GM19455 (cell line): Measurements from ENCODE around the gene PDZD2.
"Not testable (repeated sequence)": the region's sequence is repeated elsewhere in the genome, so short reads cannot be mapped to it uniquely, and the experiment has no call there.

ENCODE experiments used
- ATAC-seq: cut with Tn5 transposase; IDR thresholded peaks from one replicate; pipeline ENCODE4 v1.9.1; 2021; ENCODE audit not compliant: unreplicated experiment

PDZD2 gene

GRCh38 chr5:32027717-32028458 is 389.0 kb downstream of the PDZD2 start:
- ATAC-seq, result no peak

DNA sequence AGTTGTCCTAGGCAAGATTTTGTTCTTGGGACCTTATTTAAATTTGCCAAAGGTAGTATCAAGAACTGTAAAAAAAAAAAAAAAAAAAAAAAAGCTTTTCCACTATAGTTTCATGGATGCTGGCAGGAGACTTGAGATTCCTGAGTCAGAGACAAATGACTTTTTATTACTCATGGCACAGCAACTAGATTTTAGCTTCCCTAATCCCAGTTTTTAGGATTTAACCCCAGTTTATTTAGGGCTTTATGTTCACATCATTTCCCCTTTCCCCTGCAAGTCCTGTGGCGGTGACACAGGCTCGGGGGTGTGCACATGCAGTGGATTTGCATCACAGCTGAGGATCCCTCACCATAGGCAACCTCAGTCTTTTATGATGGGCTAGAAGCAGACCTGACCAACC is 390.3 kb downstream of the PDZD2 start:
- no peak for ATAC-seq

DNA sequence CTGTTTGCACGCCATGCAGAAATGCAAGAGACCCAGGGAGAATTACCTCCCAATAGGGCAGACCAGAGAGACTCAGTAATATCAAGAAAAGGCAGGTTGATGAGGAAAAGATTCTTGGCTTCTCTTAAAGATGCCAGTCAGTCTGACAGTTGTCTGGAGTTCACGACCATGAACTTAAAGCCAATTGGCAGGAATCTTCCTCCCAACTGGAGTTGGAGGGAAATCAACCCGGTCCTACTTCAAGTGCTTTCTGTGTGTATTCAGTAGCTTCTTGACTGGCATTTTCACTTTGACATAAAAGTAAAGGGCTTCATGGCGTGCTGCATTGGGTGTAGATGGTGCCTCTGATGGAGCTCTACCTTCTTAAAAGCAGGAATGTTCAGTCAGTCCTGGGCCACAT is 390.9 kb downstream of the PDZD2 start:
- ATAC-seq, result no peak

- ATAC-seq, result no peak
Observed at GRCh38 chr5:32030222-32030621, 391.3 kb downstream of the PDZD2 start.

DNA sequence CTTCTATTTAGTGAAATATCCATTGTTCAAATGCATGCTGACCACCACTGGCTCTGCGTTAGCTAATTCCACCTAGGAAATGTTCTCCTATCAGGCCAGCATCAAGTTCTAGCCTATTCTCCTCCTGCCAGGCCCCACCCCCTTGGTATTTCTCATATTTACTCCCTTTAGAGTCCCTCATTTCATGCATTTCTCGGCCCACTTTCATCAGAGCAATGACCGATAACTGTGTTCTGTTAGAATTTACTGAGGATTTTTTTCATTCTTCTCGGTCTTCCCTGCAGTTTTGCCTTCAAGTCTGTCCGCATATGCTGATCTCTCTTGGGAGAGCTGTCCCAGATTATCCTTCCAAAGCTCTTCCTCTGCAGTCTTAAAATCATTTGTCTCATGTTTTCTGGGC is 391.8 kb downstream of the PDZD2 start:
- no peak for ATAC-seq

GRCh38 chr5:32031089-32031488 is 392.2 kb downstream of the PDZD2 start:
- ATAC-seq, result no peak

GRCh38 chr5:32038523-32038922 is 399.6 kb downstream of the PDZD2 start:
- ATAC-seq, result no peak

- ATAC-seq, result not testable (repeated sequence)
Observed at GRCh38 chr5:32039133-32039532, 400.2 kb downstream of the PDZD2 start.

DNA sequence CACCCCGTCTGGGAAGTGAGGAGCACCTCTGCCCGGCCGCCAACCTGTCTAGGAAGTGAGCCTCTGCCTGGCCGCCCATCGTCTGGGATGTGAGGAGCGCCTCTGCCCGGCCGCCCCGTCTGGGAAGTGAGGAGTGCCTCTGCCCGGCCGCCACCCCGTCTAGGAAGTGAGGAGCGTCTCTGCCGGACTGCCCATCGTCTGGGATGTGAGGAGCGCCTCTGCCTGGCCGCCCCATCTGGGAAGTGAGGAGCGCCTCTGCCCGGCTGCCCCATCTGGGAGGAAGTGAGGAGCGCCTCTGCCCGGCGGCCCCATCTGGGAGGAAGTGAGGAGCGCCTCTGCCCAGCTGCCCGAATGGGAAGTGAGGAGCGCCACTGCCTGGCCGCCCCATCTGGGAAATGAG is 400.7 kb downstream of the PDZD2 start:
- not testable (repeated sequence) for ATAC-seq

GRCh38 chr5:32040181-32040695 is 401.3 kb downstream of the PDZD2 start:
- not testable (repeated sequence) for ATAC-seq

- ATAC-seq, result no peak
Observed at GRCh38 chr5:32042551-32042961, 403.6 kb downstream of the PDZD2 start.

GRCh38 chr5:32043105-32043504 is 404.2 kb downstream of the PDZD2 start:
- no peak for ATAC-seq

GRCh38 chr5:32044434-32044833 is 405.5 kb downstream of the PDZD2 start:
- no peak for ATAC-seq

GRCh38 chr5:32044939-32045338 is 406.0 kb downstream of the PDZD2 start:
- no peak for ATAC-seq

GRCh38 chr5:32047056-32047455 is 408.1 kb downstream of the PDZD2 start:
- ATAC-seq, result no peak

DNA sequence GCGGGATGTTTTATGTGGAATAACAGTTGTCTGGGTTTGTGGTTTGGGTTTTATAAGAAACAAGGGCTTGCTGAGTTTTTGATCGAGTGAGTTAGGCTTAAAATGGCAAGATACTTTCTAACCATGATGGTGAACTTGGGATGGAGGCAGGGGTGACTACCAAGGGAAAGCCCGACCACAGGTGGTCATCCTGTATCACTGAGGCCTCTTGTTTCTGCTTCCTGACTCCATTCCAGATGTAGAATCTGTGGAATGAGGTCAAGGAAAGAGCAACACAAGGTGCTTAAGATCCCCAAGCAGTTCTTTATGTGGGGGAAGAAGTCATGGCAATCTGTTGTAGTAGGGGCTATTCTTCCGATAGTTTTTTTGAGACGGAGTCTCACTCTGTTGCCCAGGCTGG is 412.9 kb downstream of the PDZD2 start:
- no peak for ATAC-seq

DNA sequence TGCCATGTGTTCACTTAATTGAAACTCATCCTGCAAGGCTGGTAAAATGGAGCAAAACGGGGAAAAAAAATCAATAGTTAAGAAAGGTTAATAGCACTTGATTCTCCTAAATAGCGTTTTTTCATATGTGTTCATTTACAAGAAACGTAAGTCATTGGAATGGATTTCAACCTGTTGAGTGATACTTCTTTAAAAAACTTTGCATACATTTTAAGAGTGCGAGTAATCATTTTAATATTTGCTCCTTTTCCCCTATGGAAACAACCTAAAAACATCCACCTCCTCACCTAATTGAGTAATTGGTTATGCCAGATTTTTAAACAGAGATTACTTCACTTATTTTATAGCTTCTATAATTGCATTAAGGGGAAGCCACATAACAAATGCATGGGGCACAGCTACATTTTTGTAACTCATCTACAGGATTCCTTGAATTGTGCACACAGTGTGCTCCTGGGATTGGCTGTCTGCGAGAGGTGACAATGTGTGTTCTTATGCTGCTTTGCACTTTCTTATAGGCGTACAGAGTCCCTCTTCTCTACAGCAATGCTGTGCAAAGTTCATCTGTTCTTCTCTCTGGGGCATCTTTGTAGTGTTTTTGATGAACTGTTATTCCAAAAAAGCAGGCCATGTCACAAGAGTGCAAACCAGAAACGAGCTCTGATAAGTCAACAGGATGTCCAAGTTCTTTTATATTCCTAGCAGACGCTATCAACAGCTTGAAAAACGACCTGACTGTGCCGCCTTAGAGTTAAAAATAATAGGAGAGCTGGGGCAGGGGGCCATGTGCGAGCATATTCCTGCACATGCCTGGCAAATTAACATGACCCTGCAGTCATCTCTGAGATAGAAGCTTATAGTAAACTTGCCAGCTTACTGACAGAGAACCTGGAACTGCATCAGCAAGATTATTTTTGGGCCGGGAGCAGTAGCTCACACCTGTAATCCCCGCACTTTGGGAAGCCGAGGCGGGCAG is 417.2 kb downstream of the PDZD2 start:
- no peak for ATAC-seq

GRCh38 chr5:32057187-32058096 is 418.5 kb downstream of the PDZD2 start:
- no peak for ATAC-seq

DNA sequence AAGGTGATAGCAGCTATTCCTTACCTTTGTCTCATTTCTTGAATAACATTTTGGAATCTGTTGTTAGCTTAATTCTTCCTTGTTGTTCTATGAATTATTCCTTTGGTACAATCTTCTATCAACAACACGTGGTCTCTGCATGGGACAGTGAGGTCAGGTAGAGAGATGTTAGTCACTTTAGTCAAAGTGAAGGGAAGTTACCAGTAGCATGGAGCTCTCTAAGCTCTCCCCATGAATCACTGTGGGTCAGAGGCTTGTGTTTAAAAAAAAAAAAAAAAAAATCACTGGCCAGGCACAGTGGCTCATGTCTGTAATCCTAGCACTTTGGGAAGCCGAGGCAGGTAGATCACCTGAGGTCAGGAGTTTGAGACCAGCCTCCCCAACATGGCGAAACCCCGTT is 419.2 kb downstream of the PDZD2 start:
- ATAC-seq, result no peak

DNA sequence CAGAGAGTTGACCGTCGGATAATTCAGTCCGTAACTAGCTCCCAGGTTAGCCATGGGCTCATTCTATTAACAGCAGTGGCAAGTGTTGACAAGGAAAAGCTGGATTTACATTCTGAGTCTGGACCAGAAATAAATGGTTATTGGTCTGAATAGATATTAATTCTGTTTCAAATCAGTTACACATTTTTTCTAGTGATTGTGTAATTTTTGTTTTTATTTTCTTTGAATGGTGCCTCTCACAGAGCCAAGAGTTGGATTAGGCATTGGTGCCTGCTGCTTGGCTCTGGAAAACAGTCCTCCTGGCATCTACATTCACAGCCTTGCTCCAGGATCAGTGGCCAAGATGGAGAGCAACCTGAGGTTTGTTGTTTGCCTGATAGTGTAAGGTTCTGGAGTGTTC is 420.1 kb downstream of the PDZD2 start:
- no peak for ATAC-seq
